Measurements from ENCODE around the gene USP6NL. TPM values are rescaled to one million over a fixed set of nuclear protein-coding genes. Genes with fewer than 3 reads are reported as not detected.

USP6NL gene
- total RNA-seq, 1 experiment from 2014 or later, result 10.2 TPM

- DNase-seq (ENCODE audit: low read depth), result no peak
These were observed 4.6 kb upstream of the USP6NL start for GRCh38 chr10:11616021-11616420.

- no peak for DNase-seq (ENCODE audit: low read depth)
These were observed 3.9 kb upstream of the USP6NL start for GRCh38 chr10:11615396-11615795.

GRCh38 chr10:11612021-11613001 is 861 bp upstream of the USP6NL start:
- DNase-seq (ENCODE audit: low read depth), result no peak

GRCh38 chr10:11610826-11611247 is 613 bp downstream of the USP6NL start:
- peak; percentile 28 for DNase-seq (ENCODE audit: low read depth)

DNA sequence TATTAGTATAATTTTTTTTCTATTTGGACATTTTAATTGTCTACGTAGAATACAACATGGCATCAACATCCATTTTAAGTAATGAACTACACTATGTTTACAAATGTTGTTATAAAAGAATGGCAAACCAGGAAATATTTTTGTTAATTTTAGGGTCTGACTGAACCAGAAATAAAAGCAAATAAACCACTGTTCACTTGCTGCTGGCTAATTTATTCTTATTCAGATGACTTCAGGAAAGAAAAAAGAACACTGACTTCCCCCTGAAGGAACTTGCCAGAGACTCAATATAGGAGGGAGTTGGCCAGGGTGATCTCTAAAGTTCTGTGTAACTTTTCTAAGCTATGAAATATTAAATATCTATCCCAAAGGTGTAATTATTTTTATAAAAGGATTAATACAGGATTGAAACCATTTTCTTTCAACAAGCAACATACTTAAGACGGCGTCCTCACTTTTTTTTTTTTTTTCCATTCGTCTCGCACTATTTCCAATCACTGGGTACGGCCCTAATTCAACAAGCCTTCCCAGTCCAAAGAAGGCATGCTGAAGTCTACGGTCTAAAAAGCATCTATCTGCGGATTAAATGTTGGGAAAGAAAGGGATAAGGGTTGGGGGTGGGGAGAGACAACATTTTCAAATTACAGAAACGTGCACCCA is 1.2 kb downstream of the USP6NL start:
- DNase-seq (ENCODE audit: low read depth), result no peak

DNA sequence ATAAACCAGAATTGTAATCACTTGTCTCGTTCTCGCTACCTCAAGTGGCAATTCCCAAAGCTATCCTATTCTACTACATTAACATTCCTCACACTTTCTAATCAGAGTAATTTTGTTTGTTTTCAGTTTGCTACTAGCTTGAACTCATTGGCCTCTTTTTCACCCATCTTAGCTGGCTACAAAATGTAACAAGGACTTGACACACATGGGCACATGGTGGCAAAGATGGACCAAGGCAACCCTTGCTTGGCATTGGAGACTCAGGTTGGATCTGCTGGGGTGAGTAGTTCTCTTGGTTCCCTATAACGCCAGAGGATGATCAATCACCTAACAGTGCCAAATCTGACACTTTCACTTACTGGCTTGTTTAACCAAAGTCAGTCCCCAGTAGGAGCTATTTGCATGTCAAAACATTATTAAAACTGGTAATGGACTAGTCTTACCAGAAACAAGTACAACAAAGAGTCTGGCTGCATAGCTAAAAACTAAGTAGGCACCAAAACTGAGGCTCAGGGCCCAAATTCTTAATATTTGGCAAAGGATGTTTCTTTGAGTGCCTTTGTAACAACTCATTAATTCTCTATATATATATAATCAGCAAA is 1.9 kb downstream of the USP6NL start:
- DNase-seq (ENCODE audit: low read depth), result no peak

DNA sequence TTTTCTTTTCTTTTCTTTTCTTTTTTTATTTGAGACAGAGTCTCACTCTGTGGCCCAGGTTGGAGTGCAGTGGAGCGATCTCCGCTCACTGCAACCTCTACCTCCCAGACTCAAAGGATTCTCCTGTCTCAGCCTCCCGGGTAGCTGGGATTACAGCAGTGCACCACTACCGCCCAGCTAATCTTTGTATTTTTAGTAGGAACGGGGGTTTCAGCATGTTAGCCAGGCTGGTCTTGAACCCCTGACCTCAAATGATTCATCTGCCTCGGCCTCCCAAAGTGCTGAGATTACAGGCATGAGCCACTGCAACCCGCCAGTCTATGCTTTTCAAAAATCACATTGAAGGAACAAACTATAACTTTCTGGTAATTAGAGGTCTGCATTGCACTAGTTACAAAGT is 2.4 kb downstream of the USP6NL start:
- no peak for DNase-seq (ENCODE audit: low read depth)

- no peak for DNase-seq (ENCODE audit: low read depth)
These were observed 3.1 kb downstream of the USP6NL start for GRCh38 chr10:11608159-11609013.

DNA sequence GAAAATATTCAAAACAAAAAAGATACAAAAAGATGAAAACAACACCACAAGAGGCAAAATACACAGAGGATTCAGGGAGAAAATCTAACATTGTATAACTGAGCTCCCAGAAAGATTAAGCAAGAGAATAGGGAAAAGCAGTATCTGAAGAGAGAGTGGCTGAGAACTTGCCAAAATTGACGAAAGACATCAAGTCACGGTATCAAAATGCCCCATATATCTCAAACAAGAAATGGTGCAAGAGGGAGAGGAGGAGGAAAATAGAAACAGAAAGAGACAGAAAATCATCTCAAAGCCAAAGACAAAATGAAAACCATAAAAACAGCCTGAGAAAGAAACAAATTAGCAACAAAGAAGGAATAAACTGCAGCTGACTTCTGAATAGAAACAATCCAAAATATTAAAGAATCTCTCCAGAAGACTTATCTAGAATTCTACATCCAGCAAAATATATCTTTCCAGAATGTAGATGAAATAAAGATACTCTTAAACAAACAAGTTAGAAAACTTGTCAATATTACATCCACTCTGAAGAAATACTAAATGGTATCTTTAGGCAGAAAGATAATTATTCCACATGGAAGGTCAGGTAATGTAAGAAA is 5.5 kb downstream of the USP6NL start:
- DNase-seq (ENCODE audit: low read depth), result no peak

GRCh38 chr10:11604865-11605650 is 6.4 kb downstream of the USP6NL start:
- no peak for DNase-seq (ENCODE audit: low read depth)

DNA sequence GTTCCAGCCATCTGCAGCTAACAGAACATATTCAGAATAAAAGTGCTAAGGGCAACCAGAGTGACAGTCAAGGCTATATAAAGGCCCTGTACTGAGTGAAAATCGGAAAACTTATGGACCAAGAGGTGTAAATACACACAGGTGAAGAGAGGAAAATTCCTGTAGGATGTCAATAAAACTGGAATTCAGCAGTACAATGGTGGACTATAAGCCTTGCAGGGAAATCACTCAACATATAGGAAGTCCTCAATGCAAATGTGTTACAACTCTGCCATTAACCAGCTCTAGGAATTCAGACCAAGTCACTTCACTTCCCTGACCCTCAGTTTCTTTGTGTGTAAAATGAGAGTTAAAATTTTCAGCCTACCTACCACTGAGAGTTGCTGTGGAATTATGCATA is 7.7 kb downstream of the USP6NL start:
- DNase-seq (ENCODE audit: low read depth), result no peak

DNA sequence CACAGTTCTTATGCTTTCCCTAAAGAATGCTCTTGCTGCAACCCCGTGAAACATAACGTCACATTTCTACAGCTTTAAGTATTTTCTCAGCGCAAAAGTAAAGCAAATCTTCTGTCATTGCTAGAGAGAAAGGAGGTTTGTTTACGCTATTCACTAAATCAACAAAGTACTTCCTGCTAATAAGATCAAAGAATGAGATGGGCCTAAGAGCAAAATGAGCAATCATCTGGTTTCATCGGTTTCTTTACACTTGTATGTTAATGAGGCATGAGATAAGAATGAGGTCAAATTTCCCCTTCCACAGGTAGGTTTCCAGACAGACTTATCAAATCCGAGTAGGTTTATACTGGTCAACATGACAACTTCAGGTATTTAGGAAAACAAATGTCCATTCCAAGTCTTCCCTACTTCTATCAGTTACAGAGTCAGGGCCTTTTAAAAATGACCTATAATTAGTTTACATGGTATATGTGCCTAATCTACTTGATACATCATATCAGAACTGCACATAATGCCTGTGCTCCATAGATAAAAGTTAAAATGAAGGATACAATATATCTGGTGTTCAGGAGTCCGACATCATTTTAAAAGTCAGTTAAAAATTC is 8.4 kb downstream of the USP6NL start:
- no peak for DNase-seq (ENCODE audit: low read depth)

DNA sequence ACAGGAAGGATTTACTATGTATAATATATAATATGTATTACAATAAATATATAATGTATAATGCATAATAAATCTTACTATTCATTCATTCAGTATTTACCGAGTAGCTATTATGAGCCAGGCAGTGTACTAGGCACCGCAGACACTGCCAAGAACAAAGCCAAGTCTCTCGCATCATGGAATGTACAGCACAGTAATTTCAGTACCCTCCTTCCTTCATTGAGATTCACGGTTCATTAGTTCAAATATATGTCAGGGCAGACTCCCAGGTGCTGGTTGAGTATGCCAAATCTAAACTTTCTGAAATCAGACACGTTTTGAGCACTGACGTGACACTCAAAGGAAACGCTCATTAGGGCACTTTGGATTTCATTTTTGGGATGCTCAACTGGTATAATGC is 9.1 kb downstream of the USP6NL start:
- no peak for DNase-seq (ENCODE audit: low read depth)

DNA sequence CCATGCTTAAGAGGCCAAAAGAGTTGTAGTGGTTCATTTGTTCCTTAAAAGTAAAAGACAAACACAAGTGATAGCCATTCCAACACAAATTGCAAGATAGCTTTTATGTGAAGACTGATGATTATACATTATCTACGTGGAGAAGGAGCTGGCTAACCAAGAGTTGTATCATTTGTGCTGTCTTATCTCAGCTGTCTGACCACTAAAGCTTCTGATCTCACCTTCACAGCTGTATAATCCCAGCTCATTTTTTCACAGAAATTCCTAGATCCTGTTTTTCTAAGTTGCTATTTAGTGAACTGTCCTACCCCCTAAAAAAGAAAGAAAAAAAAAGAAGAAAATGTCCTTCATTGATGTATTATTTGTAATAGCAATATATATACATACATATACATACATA is 9.8 kb downstream of the USP6NL start:
- DNase-seq (ENCODE audit: low read depth), result no peak

- no peak for DNase-seq (ENCODE audit: low read depth)
These were observed 11.2 kb downstream of the USP6NL start for GRCh38 chr10:11600280-11600679.

- no peak for DNase-seq (ENCODE audit: low read depth)
These were observed 12.6 kb downstream of the USP6NL start for GRCh38 chr10:11598712-11599397.

GRCh38 chr10:11597470-11597869 is 14.0 kb downstream of the USP6NL start:
- no peak for DNase-seq (ENCODE audit: low read depth)

DNA sequence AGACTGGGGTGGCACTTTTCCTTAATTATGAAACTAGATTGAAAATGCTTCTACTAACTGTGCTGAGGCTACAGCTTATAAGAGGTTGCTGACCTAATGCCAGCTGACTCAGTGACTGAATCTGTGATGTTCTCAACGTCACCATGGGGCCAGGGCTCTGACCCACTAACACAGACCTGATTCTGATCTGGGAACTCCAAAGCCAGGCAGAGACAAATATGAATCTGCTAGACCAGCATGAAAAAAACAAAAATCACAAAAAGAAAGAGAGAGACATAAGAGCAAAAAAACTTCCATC is 16.1 kb downstream of the USP6NL start:
- DNase-seq (ENCODE audit: low read depth), result peak; percentile 9

DNA sequence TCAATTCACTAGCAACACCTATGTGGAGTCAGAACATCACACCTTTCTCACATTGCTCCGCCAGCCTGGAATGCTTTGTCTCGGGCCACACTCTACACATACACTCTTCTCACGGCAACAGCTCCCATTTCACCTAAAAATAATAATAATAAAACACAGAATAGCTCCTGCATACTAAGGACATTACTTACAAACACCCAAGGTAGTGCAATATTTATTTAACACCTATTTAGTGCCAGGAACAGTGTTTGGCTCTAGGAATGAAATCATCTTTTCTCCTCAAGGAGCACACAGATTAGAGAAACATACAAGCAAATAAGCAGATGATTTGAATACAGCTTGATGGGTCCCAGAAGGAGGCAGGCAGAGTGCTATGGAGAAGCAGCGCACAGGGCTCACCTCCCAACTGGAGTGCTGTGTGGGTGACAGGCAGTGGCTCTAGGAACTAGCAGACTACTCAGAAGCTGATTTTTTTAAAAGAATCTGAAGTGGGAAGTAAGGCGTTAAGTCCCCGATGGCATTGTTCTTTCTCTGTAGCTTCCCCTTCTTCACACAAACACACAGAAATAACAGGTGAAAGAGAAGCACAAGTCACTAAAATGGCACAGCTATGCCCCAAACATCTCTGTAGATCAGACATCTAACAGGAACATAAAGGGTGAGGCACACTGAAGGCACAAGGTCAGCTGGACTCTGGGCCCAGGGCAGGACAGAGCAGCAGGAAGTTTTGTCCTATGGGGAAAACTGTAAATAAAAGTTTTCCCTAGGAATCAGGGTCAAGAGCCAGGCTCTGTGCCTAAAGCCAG is 16.7 kb downstream of the USP6NL start:
- no peak for DNase-seq (ENCODE audit: low read depth)

All from Daoy (cell line).